GM12891 (cell line): ENCODE data around the gene USP22.

Experiments used
- DNase-seq: peaks from one replicate; pipeline ENCODE4 v3.0.0; 2011; ENCODE audit warnings: low spot score; ENCODE audit not compliant: insufficient read length
- FAIRE-seq: peaks from 2 replicates; lab custom pipeline; 2011; peaks lifted over from hg19 to GRCh38; lab: Jason Lieb, UNC
- PAX5 ChIP-seq: IDR thresholded peaks from 2 replicates; pipeline ENCODE4 v1.6.1; 2011; ENCODE audit warnings: low read length, moderate library complexity, mild to moderate bottlenecking; ENCODE audit not compliant: insufficient read depth, severe bottlenecking
- POLR2A ChIP-seq: IDR thresholded peaks from 2 replicates; pipeline ENCODE4 v1.6.1; 2011; ENCODE audit warnings: low read depth, low read length, control low read depth
- POLR2AphosphoS5 ChIP-seq: IDR thresholded peaks from 2 replicates; pipeline ENCODE4 v1.6.1; 2011; ENCODE audit warnings: low read depth, low read length, control low read depth
- POU2F2 ChIP-seq: IDR thresholded peaks from 2 replicates; pipeline ENCODE4 v1.6.1; 2011; ENCODE audit warnings: low read depth, mild to moderate bottlenecking, control low read depth, low read length, moderate library complexity
- SPI1 ChIP-seq: IDR thresholded peaks from 2 replicates; pipeline ENCODE4 v1.6.1; 2011; ENCODE audit warnings: low read depth, low read length, control low read depth
- TAF1 ChIP-seq: IDR thresholded peaks from 2 replicates; pipeline ENCODE4 v1.6.1; 2011; ENCODE audit warnings: low read depth, low read length, control low read depth

USP22 gene

GRCh38 chr17:21012736-21013135 is 30.1 kb downstream of the USP22 start:
- FAIRE-seq (no peak), DNase-seq (no peak)
- TF ChIP-seq PAX5 (no peak), POLR2A (no peak), SPI1 (no peak), TAF1 (no peak), POLR2AphosphoS5 (no peak), POU2F2 (no peak)

DNA sequence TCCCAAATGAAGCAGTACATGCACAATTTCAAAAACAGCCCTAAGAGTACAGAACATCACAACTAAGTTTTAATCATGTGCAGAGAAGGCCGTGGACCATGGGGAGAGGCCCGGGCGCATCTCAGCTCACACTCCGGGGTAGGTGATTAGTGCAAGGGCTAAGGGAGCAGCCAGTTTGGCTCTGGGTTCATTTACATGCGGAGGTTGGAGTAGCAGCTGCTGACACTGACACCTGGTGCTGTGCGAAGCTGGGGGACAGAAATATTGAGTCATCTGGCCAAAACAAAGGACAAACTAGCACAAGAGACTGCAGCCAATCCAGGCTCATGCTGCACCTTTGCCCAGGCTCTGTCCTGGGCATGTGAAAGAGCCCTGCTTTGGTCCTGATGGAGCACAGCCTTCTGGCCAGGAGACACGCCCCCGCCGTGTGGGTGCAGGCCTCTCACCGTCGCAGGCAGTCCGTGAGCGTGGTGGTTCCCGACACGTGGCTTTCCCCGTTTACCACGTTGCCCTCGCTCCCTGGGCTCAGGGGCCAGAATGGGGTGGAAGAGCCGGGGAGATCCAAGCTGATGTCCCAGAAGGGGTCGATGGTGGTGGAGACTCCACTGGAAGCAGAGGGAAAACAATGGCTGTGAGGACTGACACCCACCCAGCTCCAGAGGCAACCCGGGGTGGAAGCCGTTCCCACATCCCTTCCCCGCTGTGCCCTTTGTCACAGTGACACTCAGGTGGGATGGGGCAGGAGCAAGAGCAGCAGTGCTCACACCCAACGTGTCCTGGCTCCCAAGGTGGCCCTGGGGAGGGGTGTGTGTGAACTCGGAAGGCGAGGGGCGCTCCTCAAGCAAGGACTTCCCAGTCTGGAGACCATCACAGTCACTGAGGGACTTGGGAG is 31.9 kb downstream of the USP22 start:
- DNase-seq (no peak), FAIRE-seq (peak; percentile 65)
- TF ChIP-seq TAF1, result no peak
- TF ChIP-seq PAX5, result no peak
- TF ChIP-seq POU2F2, result no peak
- no peak for TF ChIP-seq POLR2A
- TF ChIP-seq POLR2AphosphoS5, result no peak
- no peak for TF ChIP-seq SPI1

- DNase-seq (no peak), FAIRE-seq (no peak)
- TF ChIP-seq POLR2A (no peak), POLR2AphosphoS5 (no peak; the same call in 1 of the 2 replicates), TAF1 (no peak), SPI1 (no peak), PAX5 (no peak), POU2F2 (no peak)
These were observed 33.7 kb downstream of the USP22 start for GRCh38 chr17:21008992-21009671.

DNA sequence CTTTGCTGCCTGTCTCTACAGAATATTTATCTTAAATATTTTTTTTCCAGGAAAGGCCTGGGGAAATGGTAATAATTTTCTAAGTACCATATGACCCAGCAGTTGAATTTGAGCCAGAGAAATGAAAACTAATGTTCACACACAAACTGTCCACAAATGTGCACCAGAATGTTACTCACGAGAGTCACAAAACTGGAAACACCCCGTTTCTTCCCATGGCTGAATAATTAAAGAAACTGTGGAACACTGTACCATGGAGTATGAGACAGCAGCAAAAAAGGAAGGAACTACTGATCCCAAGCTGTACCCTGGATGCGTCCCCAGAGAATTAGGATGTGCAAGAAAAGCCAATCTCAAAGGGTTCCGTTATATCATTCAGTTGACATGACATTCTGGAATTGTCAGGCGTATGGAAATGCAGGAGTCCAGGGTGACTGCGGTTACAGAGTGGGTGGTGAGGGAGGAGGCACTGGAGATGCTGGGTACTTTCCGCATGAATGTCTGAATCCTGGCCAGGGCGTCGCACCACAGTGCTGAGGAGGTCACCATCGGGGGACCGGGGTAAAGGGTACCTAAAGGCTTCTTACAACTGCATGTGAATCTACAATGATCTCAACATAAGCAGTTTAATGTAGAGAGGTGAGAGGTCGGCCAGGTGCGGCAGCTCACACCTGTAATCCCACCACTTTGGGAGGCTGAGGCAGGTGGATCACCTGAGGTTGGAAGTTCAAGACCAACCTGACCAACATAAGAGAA is 34.5 kb downstream of the USP22 start:
- DNase-seq (no peak), FAIRE-seq (no peak)
- no peak for TF ChIP-seq SPI1

DNA sequence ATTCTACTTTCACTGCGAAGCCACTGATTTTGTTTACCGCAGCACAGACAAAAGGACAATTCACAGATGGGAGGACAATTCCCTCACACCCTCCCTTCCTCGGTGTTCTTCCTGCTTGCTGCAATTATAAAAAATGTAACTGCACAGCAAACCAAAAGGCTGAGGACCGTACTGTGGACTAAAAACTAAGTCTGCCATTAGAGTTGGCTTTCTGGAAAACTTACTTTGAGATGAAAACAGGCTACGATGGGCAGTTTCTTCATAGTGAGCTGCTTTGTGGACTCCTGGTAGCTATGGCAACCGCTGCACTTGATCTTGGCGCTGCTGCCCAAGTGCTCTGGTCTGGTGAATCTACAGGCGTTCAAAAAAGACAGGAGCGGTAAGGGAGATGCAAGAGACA is 35.2 kb downstream of the USP22 start:
- TF ChIP-seq PAX5, result no peak
- TF ChIP-seq POLR2A, result no peak
- TF ChIP-seq SPI1, result no peak
- no peak for TF ChIP-seq TAF1
- TF ChIP-seq POU2F2, result no peak
- TF ChIP-seq POLR2AphosphoS5, result no peak
- FAIRE-seq (no peak), DNase-seq (no peak)

- DNase-seq, result no peak
- FAIRE-seq, result no peak
- no peak for TF ChIP-seq PAX5
- no peak for TF ChIP-seq POU2F2
- TF ChIP-seq SPI1, result no peak
- no peak for TF ChIP-seq TAF1
- no peak for TF ChIP-seq POLR2AphosphoS5
- TF ChIP-seq POLR2A, result no peak
These were observed 37.0 kb downstream of the USP22 start for GRCh38 chr17:21005803-21006202.

GRCh38 chr17:21005367-21005766 is 37.4 kb downstream of the USP22 start:
- no peak for DNase-seq
- TF ChIP-seq TAF1, result no peak
- no peak for TF ChIP-seq POU2F2
- TF ChIP-seq POLR2A, result no peak
- TF ChIP-seq POLR2AphosphoS5, result no peak
- TF ChIP-seq SPI1, result no peak
- TF ChIP-seq PAX5, result no peak
- no peak for FAIRE-seq

DNA sequence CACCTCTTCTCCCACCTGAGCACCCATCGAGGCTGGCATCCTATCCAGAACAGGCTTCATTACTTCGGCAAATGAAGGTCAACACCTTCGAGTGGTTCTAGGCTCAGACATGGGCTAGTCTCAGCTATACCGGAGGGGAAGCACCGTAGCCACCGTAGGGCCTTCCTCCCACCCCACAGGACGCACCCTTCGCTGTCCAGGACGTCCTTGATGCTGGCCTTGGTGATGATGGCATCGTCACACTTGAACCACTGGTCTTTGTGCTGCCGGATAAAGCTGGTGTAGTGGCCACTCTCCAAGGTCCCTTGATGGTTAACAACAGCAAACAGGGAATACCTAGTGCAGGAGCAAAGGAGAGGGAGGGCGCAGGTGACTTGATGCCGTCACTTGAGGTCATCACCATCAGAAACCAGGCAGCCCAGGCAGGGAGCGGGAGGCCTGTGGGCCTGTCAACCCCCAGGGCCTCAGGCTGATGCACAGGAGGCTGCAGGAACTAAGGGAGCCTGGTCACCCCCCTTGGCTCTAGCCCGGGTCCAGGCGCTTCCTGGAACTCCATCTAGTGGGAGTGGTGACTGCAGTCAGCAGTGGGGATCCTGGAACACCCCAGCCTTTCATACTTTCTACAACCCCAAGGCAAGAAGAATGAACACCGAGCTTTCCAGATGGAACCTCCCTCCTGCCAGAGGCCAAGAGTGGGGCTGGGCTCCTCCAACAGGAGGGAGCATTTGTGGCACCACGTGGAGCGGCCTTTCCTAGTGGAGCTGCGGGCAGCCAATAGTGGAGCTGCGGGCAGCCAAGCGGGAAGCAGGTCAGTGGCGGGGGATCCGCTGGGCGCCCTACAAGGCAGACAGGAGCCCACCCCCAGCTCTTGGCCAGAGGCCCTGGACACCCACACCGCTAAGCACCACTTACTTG is 38.5 kb downstream of the USP22 start:
- FAIRE-seq, result no peak
- no peak for DNase-seq
- TF ChIP-seq POLR2AphosphoS5 (0 out of 2 replicates have a peak, but pooled peaks have one; percentile 15), POU2F2 (no peak), PAX5 (no peak)

DNA sequence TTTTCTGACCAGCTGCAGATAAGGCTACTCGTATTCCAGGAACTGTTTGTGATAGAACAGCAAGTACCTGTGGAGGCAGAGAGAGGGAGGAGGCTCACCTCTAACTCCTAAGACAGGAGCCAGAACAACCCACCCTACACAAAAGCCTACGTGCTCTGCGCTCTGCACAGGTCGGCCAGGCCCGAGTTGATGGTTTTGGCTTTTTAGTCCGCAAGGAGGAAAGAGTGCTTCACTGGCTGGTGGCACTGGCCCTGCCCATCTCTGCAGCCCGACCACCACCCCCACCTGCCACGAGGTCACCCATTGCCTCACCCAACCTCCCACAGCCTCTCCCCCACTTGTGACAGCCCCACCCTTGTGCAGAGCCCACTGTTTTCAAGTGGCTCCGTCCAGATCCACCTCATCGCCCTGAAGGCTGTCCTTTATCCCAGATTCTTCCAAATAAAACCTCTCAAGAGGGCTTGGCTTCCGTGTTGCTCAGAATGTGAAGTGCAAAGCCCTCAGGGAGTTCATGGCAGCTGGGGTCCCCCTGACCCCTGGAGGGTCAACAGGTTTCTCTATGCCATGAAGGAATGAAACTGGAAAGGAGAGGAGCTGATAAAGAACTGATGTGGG is 39.7 kb downstream of the USP22 start:
- FAIRE-seq (no peak), DNase-seq (no peak)
- TF ChIP-seq POLR2A (no peak), SPI1 (no peak), TAF1 (no peak), POU2F2 (no peak), PAX5 (no peak), POLR2AphosphoS5 (no peak)
